C4-2B (cell line): ENCODE results near the gene GGPS1.

Experiments
- CTCF ChIP-seq: fragments of 450-650 bp; conservative IDR thresholded peaks from 2 replicates; pipeline ENCODE4 v1.5.1; 2017; ENCODE audit warnings: mild to moderate bottlenecking
- ZFX ChIP-seq: fragments of 450-650 bp; IDR thresholded peaks from 2 replicates; pipeline ENCODE4 v1.6.1; 2017

GRCh38 chr1:235342039-235342438 lies 13.7 kb downstream of the GGPS1 start:
- TF ChIP-seq CTCF (no peak), ZFX (no peak)
